ENCODE measurements around the gene FGF12.

FGF12 gene

GRCh38 chr3:192326656-192327055, 400.7 kb downstream of the FGF12 start:
- DNase-seq: no peak

- no peak for DNase-seq
These were observed 409.8 kb downstream of the FGF12 start for GRCh38 chr3:192317564-192317963.

GRCh38 chr3:192313605-192314004, 413.7 kb downstream of the FGF12 start:
- no peak for DNase-seq

- DNase-seq: no peak
These were observed 419.7 kb downstream of the FGF12 start for GRCh38 chr3:192307631-192308030.

GRCh38 chr3:192303235-192303634, 424.1 kb downstream of the FGF12 start:
- no peak for DNase-seq

GRCh38 chr3:192302721-192303120, 424.6 kb downstream of the FGF12 start:
- DNase-seq: no peak

- no peak for DNase-seq
These were observed 427.4 kb downstream of the FGF12 start for GRCh38 chr3:192299921-192300320.

GRCh38 chr3:192296845-192297244, 430.5 kb downstream of the FGF12 start:
- no peak for DNase-seq

- DNase-seq: no peak
These were observed 442.8 kb downstream of the FGF12 start for GRCh38 chr3:192284443-192285072.

GRCh38 chr3:192281207-192281880, 446.0 kb downstream of the FGF12 start:
- DNase-seq: no peak

GRCh38 chr3:192279664-192280063, 447.7 kb downstream of the FGF12 start:
- no peak for DNase-seq

- DNase-seq: no peak
These were observed 449.9 kb downstream of the FGF12 start for GRCh38 chr3:192277477-192277876.

GRCh38 chr3:192275741-192276355, 451.5 kb downstream of the FGF12 start:
- DNase-seq: no peak

GRCh38 chr3:192273697-192274010, 453.7 kb downstream of the FGF12 start:
- DNase-seq: no peak

- DNase-seq: no peak
These were observed 454.2 kb downstream of the FGF12 start for GRCh38 chr3:192273001-192273696.

GRCh38 chr3:192262001-192262400, 465.3 kb downstream of the FGF12 start:
- DNase-seq: no peak

GRCh38 chr3:192261135-192261534, 466.2 kb downstream of the FGF12 start:
- no peak for DNase-seq

GRCh38 chr3:192260116-192261010, 467.0 kb downstream of the FGF12 start:
- DNase-seq: no peak

GRCh38 chr3:192259661-192260060, 467.7 kb downstream of the FGF12 start:
- no peak for DNase-seq

- DNase-seq: no peak
These were observed 468.6 kb downstream of the FGF12 start for GRCh38 chr3:192258721-192259120.

GRCh38 chr3:192255839-192256238, 471.5 kb downstream of the FGF12 start:
- DNase-seq: no peak

GRCh38 chr3:192253138-192253887, 474.0 kb downstream of the FGF12 start:
- no peak for DNase-seq
